HG03280 (cell line): ENCODE measurements around the gene RUBCNL.
"Not testable (repeated sequence)": the region's sequence is repeated elsewhere in the genome, so short reads cannot be mapped to it uniquely, and the experiment has no call there.

Experiments used
- ATAC-seq: cut with Tn5 transposase; IDR thresholded peaks from one replicate; pipeline ENCODE4 v1.9.1; 2021; ENCODE audit warnings: mild to moderate bottlenecking, moderate library complexity; ENCODE audit not compliant: unreplicated experiment

The RUBCNL gene

DNA sequence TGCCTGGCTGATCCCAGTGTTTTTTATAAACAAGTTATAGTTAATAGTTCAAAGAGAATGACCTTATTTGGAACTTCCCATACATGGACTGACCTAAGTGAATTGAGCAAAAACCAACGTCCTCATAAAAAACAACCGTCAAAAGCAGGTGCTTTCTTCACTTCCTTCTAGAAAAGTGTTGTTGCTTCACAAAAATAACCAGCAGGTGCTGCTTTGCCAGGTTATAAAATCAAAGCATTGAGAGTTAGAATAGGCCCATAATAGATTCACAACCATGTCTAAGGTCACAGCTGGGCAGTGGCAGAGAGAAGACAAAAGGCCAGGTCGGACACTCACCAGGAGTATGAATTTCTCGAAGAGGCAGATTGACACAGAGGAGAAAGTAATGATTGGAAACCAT lies 9.5 kb downstream of the RUBCNL start:
- peak; percentile 43 for ATAC-seq

DNA sequence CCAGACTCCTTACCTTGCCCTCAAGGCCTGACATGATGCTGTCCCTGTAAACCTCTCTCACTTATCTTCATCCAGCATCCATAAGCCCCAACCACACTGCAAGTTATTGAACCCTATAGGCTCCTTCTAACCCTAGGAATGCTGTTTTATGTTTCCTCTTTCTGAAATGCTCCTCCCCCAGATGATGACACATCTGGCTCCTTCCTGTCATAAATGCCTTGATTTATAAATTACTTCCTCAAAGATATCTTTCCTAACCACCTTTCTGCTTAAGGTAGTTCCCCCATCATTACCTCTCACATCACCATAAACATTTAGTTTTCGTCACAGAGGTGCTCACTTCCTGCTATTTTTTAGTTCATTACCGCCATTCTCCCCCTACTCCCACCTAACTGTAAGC lies 12.3 kb downstream of the RUBCNL start:
- ATAC-seq, result no peak

DNA sequence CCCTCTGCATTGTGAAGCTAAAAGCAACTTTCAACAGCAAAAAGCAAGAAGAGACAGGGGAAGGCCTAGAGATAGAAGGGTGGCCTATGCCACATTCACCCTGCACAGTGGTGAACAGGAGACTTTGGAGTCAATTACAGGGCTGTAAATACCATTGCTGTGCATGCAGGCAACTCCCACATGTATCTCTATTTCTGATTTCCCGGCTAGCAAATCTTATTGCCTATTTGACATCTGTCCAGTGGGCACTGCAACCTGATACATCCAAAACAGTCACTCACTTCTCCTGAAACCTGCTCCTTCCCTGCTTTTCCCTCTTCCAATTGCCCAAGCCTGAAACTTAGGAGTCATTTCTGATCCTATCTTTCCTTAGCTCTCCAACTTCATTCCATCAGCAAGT lies 13.4 kb downstream of the RUBCNL start:
- no peak for ATAC-seq

DNA sequence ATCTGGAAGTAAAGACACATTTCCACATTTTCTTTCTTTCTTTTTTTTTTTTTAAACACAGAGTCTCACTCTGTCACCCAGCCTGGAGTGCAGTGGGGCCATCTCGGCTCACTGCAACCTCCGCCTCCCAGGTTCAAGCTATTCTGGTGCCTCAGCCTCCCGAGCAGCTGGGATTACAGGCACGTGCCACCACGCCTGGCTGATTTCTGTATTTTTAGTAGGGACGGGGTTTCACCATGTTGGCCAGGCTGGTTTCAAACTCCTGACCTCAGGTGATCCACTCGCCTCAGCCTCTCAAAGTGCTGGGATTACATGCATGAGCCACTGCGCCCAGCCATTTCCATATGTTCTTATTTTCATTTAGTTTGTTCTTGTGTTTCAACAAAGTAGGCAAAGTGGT lies 14.1 kb downstream of the RUBCNL start:
- ATAC-seq, result not testable (repeated sequence)

DNA sequence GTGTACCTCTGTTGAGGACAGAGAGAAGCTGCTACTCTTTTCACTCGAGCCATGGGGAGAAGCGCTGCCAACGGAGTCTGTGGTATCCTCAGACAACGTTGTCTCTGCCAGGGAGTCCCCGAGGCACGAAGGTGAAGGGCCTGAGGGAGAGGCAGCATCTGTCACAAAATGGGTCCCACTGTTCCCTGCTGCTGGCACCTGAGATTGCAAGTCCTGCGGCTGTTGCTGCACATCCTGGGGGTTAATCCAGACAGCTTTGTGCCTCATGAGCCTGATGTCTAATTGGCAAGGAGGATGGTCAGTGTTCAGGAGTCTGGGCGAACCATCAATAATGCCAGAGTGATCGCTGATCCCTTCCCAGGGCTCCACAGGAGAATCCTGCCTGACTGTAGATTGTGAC lies 15.0 kb downstream of the RUBCNL start:
- no peak for ATAC-seq

DNA sequence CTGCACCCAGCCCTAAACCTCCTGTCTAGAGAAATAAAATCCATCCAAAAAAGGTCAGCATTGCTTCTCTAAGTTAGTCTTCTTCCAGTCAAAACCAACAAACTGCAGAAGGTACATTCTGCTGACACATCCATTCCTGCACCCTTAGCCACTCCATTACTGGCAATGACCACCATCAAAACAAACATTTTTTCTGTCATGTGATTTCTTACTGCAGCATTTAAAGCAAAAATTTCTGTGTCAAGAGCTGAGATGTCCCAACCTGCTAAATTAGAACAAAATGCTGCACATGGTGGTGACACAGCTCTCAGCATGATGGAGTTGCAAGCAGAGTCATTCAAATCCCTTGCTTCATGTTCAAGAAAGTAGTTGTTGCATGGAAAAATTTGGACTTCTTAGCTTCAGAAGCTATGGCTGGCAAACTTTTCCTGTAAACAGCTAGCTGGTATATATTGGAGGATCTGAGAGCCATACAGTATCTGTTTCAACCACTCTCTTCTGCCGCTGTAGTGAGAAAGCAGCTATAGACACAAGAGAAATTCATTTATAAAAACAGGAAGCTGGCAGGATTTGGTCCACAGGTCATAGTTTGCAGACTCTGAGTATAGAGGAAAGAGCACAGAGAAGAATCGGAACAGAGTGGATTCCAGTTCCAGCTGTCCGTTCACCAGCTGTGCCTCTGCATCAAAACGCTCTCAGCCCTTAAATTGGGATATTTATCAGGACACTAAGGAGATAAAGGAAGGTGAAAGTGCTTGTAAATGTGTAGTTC lies 17.4 kb downstream of the RUBCNL start:
- peak; percentile 55 for ATAC-seq

- no peak for ATAC-seq
These were observed 19.3 kb downstream of the RUBCNL start for GRCh38 chr13:46367617-46368327.

DNA sequence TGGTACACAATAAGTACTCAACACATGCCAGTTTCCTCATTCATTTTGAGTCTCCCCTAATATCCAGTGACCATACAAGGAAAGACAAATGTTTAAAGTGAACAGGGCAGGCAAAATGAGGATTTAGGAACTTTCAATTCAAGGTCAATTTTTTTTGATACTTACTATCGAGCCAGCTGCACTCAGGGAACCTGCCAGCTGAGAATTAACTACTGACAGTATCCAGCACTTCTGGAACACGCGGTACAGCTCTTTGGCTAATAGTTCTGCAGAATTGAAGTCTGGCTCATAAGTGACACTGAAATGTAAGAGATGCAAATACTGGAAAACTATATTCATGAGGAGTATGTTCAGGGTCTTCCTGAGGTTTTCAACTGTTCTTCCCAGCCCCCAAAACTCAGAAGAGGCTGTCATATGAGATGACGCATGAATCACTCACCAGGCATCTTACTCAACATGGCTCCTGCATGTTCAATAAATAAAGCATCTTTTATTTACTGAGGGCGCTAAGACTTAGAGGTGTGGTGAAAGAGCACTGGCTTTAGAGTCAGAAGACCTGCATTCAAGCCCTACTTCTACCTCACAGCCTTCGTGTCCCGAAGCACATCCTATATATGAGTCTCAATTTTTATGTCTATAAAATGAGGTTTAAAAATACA lies 25.6 kb downstream of the RUBCNL start:
- no peak for ATAC-seq

- ATAC-seq, result no peak
These were observed 26.4 kb downstream of the RUBCNL start for GRCh38 chr13:46360604-46361003.

DNA sequence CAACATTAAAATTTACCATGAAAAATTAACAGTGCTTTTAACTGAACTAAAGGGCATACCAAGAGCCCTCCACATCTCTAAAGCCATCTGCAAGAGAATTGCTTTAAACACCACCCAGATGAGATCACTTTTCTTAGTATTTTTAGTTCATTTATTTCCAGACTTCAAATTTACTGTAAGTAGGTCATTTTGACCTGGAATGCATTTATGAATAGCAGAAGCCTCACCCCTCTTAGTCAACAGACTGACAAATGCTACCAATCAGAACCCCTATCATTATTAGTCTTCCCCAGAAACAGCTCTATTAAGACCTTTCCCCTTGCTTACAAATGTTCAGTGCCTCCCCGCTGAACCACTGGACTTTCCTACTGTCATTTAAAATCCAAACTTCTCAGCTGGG lies 27.3 kb downstream of the RUBCNL start:
- ATAC-seq, result no peak

DNA sequence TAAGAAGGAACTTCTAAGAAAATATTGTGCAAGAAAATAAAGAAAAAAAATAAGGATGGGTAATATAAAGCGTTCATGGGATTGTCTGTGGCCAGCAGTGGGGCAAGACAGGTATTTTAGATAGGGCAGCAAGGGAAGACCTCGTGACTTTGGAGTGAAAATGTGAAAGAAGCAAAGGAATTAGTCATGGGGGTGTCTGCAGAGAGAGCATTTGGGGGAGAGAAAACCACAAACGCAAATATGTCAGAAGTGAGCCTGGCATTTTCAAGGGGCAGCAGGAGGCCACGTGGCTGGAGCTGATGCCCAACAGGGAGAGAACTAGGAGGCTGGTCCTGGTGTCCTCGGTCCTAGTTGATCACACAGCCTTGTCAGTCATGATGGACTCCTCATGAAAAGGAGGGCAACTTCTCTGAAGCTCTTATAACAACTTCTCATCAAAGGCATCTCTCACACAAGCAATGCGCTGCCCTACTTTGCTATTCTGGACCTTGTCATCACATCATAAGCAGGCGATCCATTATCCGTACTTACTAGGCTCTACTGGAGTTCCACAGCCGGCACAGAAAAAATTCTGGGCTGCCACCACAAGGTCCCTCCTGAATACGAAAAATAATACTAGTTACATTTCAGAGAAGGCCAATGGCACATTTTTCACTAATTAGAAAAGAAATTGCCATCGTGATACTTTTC lies 31.0 kb downstream of the RUBCNL start:
- ATAC-seq, result no peak

DNA sequence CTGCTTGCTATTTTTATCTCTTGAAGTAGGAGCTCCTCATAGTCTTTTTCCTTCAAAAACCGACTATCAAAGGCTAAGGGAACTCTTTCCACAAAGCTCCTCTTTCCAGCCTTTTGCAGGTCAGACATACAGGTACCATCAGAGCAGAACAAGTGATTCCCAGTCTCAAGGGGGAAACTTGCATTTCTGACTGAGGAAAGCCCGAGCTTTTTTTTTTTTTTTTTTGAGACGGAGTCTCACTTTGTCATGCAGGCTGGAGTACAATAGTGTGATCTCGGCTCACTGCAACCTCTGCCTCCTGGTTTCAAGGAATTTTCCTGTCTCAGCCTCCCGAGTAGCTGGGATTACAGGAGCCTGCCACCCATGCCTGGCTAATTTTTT lies 32.0 kb downstream of the RUBCNL start:
- no peak for ATAC-seq

GRCh38 chr13:46354156-46355087 lies 32.6 kb downstream of the RUBCNL start:
- ATAC-seq, result no peak

DNA sequence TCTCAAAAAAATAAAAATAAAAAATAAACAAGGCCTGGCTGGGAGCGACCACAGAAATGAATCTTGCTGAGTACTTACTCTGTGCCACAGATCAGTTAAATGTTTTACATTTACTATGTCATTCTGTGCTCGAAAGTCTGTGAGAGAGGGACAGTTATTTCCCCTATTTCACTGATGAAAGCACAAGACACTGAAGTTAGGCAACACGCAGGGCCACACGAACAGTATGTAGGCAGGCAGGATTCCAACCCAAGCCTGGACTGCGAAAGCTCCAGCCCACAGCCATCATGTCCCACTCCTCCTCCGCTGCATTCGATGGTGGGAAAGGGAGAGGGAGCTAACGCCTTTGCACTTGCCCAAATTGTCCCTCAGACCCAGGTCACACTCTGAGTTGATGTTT lies 34.2 kb downstream of the RUBCNL start:
- no peak for ATAC-seq

- no peak for ATAC-seq
These were observed 37.0 kb downstream of the RUBCNL start for GRCh38 chr13:46350003-46350402.

DNA sequence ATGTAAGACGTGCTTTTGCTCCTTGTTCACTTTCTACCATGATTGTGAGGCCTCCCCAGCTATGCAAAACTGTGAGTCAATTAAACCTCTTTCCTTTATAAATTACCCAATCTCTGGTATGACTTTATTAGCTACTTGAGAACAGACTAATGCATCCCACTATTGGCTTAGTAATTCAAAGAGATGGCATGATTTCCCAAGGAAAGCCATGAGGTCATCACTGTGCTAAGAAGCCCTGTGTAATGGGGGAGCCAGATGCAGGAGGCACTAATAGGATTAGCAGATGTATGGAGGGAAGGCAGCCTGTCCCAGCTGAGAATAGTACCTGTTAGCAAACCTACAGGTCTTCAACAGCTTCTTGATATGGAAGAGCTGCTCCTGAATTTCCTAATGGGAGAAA lies 38.1 kb downstream of the RUBCNL start:
- ATAC-seq, result no peak

- no peak for ATAC-seq
These were observed 39.8 kb downstream of the RUBCNL start for GRCh38 chr13:46347277-46347676.

DNA sequence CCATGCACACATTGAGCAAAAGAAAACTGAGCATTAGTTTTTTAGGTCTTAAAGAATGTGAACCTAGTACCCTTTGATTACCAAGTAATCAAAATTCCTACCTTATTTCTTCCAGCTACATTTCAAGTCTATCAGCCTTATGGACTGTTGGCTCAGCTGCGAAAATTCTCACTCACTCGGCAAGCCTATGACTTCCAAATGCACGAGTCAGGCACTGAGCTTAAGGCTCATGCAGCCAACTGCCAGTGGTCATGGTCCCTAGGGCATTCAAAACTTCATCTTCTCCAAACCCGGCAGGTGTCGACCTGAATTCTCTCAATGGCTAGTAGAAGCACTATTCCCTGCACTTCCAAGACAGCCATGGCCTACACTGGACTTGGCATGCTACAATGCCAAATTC lies 41.2 kb downstream of the RUBCNL start:
- ATAC-seq, result no peak

DNA sequence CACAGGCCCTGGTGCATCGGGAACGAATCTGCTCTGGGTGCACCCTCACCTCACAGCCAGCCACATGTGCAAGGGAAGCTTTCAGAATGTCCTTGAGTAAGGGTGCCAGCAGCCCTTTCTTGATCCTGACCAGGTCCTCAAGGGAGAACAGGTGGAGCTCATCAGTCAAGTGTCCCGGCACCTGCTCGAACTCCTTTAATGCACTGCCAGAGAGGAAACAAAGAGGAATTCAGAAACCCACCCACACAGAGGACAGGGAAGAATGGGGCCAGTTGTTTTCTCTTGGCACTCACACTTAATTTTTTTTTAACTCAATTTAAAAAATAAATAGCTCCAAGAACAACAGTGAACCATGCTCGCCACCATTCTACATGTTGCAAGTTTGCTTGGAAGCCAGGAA lies 41.7 kb downstream of the RUBCNL start:
- no peak for ATAC-seq

DNA sequence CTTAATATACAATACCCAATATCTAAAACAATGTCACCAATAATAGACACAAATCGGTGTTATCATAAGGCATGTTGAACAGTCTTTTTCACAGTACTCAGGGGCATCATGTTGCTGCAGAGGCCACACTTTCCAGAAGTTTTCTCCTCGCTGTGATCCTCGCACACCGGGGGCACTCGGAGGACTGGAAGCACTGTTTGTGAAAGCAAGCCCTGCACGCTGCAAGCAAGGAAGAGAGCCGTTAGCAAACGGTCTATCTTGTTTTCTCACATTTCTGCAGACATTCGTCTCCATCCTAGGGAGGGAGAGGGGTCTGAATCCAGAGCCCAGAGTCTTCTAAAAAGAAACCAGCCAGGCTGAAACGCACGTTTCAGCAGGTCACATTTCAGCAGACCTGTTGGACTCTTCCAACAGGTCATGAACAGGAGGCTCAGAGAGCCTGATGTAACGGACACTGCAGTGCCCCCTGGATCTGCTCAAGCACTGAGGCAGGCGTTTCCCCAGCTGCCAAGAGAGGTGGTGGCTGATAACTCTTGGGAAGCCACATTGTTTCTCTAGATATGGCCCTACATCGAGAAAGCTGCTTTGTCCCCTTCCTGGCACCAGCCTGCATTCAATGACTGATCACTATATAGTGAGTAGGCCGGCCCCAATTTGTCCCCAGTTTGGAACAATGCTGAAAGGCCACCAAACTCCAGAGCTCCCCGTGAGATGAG lies 43.6 kb downstream of the RUBCNL start:
- no peak for ATAC-seq
